A549 treated with DMSO at 1 μM for 4 hours (cell line): Measurements from ENCODE around the gene DKC1. TPM values are rescaled to one million over a fixed set of nuclear protein-coding genes. Genes with fewer than 3 reads are reported as not detected.

Source experiments
- total RNA-seq: library from RNA; stranded (reverse); fragments of 200-300 nt; extraction: Qiagen RNA extraction; gene quantifications from 5 replicates; pipeline ENCODE4 v1.2.3, GENCODE V29; 2022; ENCODE audit warnings: low read depth

Gene DKC1
- 166 to 215 TPM (median 177 TPM) in 5 replicates for total RNA-seq

GRCh38 chrX:154762537-154763296 is at the start of gene DKC1:
DKC1 (plus strand) TSS chrX:154762864; CDS start chrX:154762966, 102 bp downstream.

GRCh38 chrX:154750301-154751202 is 12.1 kb upstream of the DKC1 start, which contains the start of gene GAB3:
GAB3 (minus strand) TSS chrX:154751077; CDS start chrX:154751025, 52 bp downstream.

GRCh38 chrX:154804957-154805695 is 42.5 kb downstream of the DKC1 start, which contains the start of gene MPP1:
MPP1 (minus strand) TSS chrX:154805485; CDS start chrX:154805373, 112 bp downstream.

Other genes with a start within 250 kb of the DKC1 start
- gene FAM3A, start 246.6 kb upstream of the DKC1 start, total RNA-seq, result 37.8 to 47.0 TPM (median 42.4 TPM) in 5 replicates
- 1,297 to 1,681 TPM (median 1,624 TPM) in 5 replicates for gene G6PD, start 216.0 kb upstream of the DKC1 start, total RNA-seq
- 33.0 to 45.1 TPM (median 42.9 TPM) in 5 replicates for gene IKBKG, start 215.2 kb upstream of the DKC1 start, total RNA-seq
- not detected in 5 replicates for gene CTAG1A, start 177.7 kb upstream of the DKC1 start, total RNA-seq
- gene CTAG1B, start 143.6 kb upstream of the DKC1 start, total RNA-seq, result not detected in 5 replicates
- not detected in 5 replicates for gene CTAG2, start 109.3 kb upstream of the DKC1 start, total RNA-seq
- 0.30 to 0.76 TPM (median 0.42 TPM) in 5 replicates for gene GAB3, start 11.8 kb upstream of the DKC1 start, total RNA-seq
- 14.4 to 17.7 TPM (median 16.7 TPM) in 5 replicates for gene MPP1, start 42.6 kb downstream of the DKC1 start, total RNA-seq
- not detected in 5 replicates for gene SMIM9, start 71.8 kb downstream of the DKC1 start, total RNA-seq
- gene F8A1, start 123.5 kb downstream of the DKC1 start, total RNA-seq, result 57.7 to 95.5 TPM (median 81.7 TPM) in 5 replicates